Astrocyte of the hippocampus (primary cell): ENCODE data around the gene TCF7.

Source experiments
- DNase-seq: peaks from one replicate; pipeline ENCODE4 v3.0.0; 2011; ENCODE audit warnings: low read depth, low spot score

The TCF7 gene

GRCh38 chr5:134113902-134114875 is at the start of gene TCF7:
Gene TCF7 (plus strand): TSS chr5:134114681. CDS start chr5:134114907, 226 bp downstream.
- DNase-seq: peak; percentile 93

GRCh38 chr5:134069553-134069952 is 44.9 kb upstream of the TCF7 start:
- DNase-seq: no peak

DNA sequence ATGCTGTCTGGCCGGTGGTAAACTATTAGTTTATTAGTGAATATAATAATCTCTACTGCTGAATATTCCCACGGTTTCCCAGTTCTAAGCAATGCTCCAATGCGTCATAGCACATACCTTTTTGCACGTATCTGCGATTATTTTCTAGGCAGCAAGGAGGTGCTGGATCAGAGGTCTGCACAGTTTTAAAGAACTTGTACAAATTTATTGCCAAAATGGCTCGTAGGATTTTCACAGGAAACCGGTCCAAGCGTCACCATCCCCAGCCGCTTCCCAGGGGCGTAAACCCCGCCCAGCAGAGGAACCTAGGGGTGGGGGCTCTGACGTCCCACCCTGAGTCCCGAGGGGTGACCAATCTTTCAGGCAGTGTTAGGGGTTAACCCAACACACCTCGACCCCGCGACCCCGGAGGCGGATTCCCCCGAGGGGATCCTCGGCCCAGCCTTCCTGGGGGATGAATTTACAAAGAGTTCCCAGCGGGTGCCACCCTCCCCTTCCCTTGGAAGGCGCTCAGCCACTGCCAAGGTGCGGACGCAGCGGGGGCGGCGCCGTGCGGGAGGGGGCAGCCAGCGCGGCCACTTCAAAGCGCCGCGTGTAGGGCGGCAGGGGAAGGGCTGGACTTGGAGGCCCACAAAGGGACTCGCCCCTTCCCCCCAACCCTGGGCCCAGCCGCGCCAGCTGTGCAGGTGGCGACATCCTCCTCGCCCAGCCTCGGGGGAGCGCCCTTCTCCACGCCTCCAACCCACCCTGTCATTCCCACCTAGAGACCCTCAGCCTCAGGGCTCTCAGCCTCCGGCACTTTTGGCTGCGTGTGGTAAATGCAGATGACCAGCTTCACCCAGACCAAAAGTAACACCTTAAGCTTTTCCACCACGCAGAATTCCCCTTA is 43.5 kb upstream of the TCF7 start:
- peak; percentile 66 for DNase-seq

GRCh38 chr5:134071614-134072207 is 42.8 kb upstream of the TCF7 start:
- DNase-seq: no peak

GRCh38 chr5:134072471-134073210 is 41.8 kb upstream of the TCF7 start:
- DNase-seq: no peak

DNA sequence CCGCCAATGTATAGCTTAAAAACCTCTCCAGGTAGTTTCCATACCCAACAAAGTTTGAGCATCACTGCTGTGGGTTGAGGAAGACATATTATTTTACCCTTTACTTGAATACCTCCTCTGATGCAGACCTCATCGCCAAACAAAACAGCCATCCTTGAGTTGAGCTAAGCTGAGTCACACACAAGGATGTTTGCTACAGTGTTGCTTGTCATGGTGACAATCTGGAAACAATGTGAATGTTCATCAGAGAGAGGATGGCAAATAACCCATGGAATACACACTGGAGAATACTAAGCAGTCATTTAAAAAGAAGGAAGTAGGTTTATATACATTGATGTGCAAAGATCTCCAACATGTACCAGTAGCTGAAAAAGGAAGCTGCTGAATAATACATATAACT is 41.1 kb upstream of the TCF7 start:
- no peak for DNase-seq

DNA sequence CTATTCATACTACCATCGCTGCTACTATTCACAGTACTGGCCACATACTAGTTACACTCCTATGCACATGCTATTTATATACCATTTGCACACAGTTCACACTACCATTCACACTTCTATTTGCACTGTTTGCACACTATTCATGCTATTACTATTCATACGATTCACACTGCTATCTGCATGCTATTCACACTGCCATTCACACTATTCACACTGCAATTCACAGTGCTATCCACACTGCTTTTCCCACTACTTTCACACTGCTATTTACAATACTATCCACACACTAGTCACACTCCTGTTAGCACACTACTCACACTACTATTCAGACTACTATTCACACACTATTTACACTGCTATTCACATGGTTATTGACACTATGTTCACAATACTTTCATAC is 39.4 kb upstream of the TCF7 start:
- DNase-seq: no peak

DNA sequence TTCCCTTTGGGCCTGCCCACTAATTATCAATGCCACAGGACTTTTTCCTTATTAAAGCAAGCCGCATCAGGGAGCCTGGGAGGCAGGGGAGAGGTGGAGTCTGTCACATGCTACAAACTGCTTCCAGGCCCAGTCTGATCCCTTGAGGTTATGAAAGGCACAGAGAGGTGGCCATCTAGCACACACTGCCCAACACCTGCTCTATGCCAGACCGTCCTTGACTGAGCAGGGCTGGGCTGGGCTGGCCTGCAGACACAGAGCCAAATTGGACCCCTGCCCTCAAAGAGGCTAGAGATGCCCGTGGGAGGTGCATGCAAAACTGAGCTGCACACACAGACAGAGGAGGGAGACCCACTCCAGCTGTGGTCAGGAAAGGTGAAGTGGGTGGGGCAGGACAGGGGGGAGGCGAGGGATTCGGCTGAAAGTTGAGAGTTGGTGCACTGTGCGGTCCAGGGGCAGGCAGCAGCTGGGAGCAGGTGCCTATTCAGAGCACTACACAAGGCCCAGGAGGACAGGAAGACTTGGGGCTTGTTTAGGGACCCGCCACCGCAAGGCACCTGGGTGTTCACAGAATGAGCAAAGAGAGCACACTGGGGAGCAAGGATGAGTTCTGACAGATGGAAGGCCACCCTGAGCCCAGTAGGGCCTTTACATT is 36.4 kb upstream of the TCF7 start:
- DNase-seq: no peak

DNA sequence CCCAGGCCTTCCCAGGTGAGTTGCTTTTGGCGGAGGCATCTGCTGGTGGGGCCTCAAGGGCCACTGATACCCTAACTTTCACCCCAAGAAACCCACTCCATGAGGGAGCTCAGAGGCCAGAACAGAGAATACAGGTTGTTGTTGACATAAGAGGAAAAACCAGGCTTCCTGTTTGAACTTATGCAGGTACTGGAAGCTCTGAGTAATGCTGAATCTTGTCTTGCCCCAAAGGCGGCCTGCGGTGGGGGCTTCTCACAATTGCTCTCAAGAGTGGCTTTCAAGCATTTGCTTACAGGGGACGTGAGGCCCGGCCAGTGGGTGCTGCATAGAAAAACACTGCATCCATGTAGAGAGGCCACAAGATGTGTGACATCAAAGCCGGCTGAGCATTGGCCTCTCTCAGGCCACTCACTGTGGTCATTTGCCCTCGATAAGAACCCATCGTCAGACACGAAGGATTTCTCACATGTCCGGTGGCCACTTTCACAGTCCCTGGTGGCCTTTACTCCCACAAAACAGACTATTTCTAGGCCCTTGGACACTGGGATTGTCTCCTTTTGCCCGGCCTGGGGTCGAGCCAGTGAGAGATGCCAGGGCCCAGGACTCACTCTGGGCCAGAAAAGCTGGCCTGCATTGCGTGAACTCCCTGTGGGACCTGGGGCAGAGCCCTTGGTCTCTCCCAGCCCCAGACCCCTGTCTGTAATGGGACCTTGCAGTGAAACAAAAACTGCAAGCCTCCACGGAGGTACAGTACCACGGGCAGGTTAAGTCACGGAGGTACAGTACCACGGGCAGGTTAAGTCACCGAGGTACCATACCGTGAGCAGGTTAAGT is 34.5 kb upstream of the TCF7 start:
- no peak for DNase-seq

- DNase-seq: peak; percentile 32
Measured at GRCh38 chr5:134082264-134082992, 32.1 kb upstream of the TCF7 start.

- DNase-seq: peak; percentile 86
Measured at GRCh38 chr5:134083517-134083916, 31.0 kb upstream of the TCF7 start.

GRCh38 chr5:134084022-134084565 is 30.4 kb upstream of the TCF7 start:
- DNase-seq: no peak

GRCh38 chr5:134084570-134084969 is 29.9 kb upstream of the TCF7 start:
- no peak for DNase-seq

DNA sequence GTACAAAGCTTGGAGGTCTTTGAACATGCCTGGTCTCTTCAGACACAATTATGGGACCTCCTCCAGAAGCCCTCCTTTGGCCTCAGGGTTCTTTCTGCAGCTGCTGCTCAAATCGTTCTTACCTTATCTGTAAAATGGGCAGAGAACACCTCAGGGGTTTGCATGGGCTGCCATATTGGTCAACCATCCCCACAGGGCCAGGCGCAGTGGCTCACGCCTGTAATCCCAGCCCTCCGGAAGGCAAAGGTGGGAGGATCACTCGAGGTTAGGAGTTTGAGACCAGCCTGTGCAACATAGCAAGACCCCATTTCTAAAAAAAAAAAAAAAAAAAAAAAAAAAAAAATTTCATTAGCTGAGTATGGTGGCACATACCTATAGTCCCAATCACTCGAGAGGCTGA is 29.1 kb upstream of the TCF7 start:
- DNase-seq: no peak

GRCh38 chr5:134086225-134086942 is 28.1 kb upstream of the TCF7 start:
- no peak for DNase-seq

- no peak for DNase-seq
Measured at GRCh38 chr5:134086943-134087305, 27.6 kb upstream of the TCF7 start.

- DNase-seq: peak; percentile 92
Measured at GRCh38 chr5:134088291-134088690, 26.2 kb upstream of the TCF7 start.

DNA sequence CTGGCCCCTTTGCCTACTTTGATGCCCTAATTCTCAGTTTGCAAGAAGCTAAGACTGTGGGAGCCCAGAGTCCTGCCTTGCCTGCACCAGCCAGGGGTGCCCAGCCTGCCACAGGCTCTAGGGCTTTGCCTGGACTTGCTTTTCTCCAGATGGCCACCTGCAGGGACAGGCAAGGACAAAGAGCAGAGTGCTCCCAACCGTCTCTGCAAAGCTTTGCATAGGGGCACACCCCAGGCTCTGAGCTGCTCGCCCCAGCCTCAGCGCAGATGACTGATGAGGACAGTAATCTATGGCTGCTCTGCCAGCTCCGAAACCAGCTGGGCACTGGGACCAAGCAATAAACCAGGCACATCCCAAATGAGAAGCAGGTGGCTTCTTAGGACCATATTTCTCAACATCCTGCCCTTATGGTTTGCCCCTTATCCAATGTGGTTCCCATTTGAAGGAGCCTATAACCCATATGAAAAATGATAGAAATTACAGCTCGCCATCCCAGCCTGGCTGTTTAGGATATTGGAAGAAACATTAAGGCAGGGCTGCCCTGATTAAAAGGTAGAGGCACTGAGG is 25.4 kb upstream of the TCF7 start:
- no peak for DNase-seq
